OCI-LY1 (cell line): Measurements from ENCODE around the gene ARAP3.

Experiments used
- H2AFZ ChIP-seq: fragments of 200-600 bp; sonication (generic), shearing (Covaris generic); 2 replicates; pipeline ENCODE4 v1.6.0; 2014; ENCODE audit warnings: antibody characterized with exemption, mild to moderate bottlenecking, low read length
- H3F3A ChIP-seq: fragments of 200-600 bp; sonication (generic), shearing (Covaris generic); 2 replicates; pipeline ENCODE4 v1.6.0; 2014; ENCODE audit warnings: mild to moderate bottlenecking, antibody characterized with exemption, low read length, moderate library complexity; ENCODE audit not compliant: insufficient read depth
- H3K27ac ChIP-seq: fragments of 200-600 bp; sonication (generic); 2 replicates; pipeline ENCODE4 v1.5.1; 2014; ENCODE audit warnings: low read length, mixed run types, mild to moderate bottlenecking, low read depth; ENCODE audit not compliant: poor library complexity, severe bottlenecking
- H3K27me3 ChIP-seq: fragments of 200-600 bp; sonication (generic); 2 replicates; pipeline ENCODE4 v1.6.0; 2014; ENCODE audit warnings: antibody characterized with exemption, mild to moderate bottlenecking, low read length, moderate library complexity; ENCODE audit not compliant: insufficient read depth
- H3K36me3 ChIP-seq: fragments of 200-600 bp; sonication (generic); 2 replicates; pipeline ENCODE4 v1.6.1; 2014; ENCODE audit warnings: mild to moderate bottlenecking, antibody characterized with exemption, low read length, moderate library complexity, mixed read lengths; ENCODE audit not compliant: insufficient read depth
- H3K4me1 ChIP-seq: fragments of 200-600 bp; sonication (generic); 2 replicates; pipeline ENCODE4 v1.5.1; 2014; ENCODE audit warnings: mild to moderate bottlenecking, low read length, moderate library complexity; ENCODE audit not compliant: insufficient read depth, severe bottlenecking
- H3K4me2 ChIP-seq: fragments of 200-600 bp; sonication (generic), shearing (Covaris generic); 2 replicates; pipeline ENCODE4 v1.6.1; 2014; ENCODE audit warnings: low read length
- H3K4me3 ChIP-seq: fragments of 200-600 bp; sonication (generic); 2 replicates; pipeline ENCODE4 v1.5.1; 2014; ENCODE audit warnings: low read length, low read depth, mild to moderate bottlenecking, mixed read lengths; ENCODE audit not compliant: poor library complexity, severe bottlenecking
- H3K79me2 ChIP-seq: fragments of 200-600 bp; shearing (Covaris generic); 2 replicates; pipeline ENCODE4 v1.6.1; 2016; ENCODE audit warnings: mixed run types, low read length, mixed read lengths; ENCODE audit not compliant: insufficient read depth
- H3K9ac ChIP-seq: fragments of 200-600 bp; sonication (generic), shearing (Covaris generic); 2 replicates; pipeline ENCODE4 v1.6.1; 2014; ENCODE audit warnings: mild to moderate bottlenecking, low read length, mixed read lengths
- H3K9me2 ChIP-seq: fragments of 200-600 bp; sonication (generic), shearing (Covaris generic); 2 replicates; pipeline ENCODE4 v1.6.1; 2014; ENCODE audit warnings: low read depth, mild to moderate bottlenecking, low read length, mixed read lengths
- H3K9me3 ChIP-seq: fragments of 200-600 bp; shearing (Covaris generic); 2 replicates; pipeline ENCODE4 v1.6.1; 2014; ENCODE audit warnings: low read length, mixed read lengths
- H4K20me1 ChIP-seq: fragments of 200-600 bp; sonication (generic), shearing (Covaris generic); 2 replicates; pipeline ENCODE4 v1.6.0; 2016; ENCODE audit warnings: mild to moderate bottlenecking, low read length; ENCODE audit not compliant: insufficient read depth
- EZH2 ChIP-seq: fragments of 200-600 bp; sonication (generic), shearing (Covaris generic); IDR thresholded peaks from 2 replicates; pipeline ENCODE4 v1.8.0; 2017; ENCODE audit warnings: borderline replicate concordance, mixed run types, mild to moderate bottlenecking, antibody characterized with exemption, low read length, moderate library complexity, mixed read lengths
- TF ChIP-seq, protein P1 (sequence below): fragments of 200-600 bp; sonication (generic), shearing (Covaris generic); IDR thresholded peaks from 2 replicates; pipeline ENCODE4 v1.5.1; 2017; ENCODE audit warnings: mild to moderate bottlenecking, antibody characterized with exemption, low read length, moderate library complexity, mixed read lengths

ARAP3 gene

DNA sequence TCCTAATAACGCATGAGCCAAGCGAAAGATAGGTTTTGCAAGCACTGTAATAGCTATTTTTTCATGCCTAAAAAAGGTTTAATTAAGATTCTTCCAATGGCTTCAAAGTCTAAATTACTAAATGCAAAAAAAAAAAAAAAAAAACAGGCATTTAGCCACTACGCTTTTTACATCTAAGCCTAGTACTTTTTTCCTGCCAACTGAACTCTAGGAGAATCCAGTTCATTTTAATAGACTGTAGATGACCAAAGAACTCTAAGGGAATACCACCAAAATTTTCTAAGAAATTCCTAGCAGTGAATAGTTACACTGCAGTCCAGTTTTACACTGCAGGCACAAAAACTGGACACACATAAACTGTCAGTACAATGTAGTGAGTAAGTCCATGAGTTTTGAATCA, 73.0 kb downstream of the ARAP3 start:
- H3K9me2 ChIP-seq = no peaks in the 10 kb centered on the region
- no peaks in the 10 kb centered on the region for H3K36me3 ChIP-seq
- no peaks in the 10 kb centered on the region for H3K9me3 ChIP-seq
- no peak overlapping the region for H3K4me3 ChIP-seq
- no peak overlapping the region for H3K4me2 ChIP-seq
- no peak overlapping the region for H2AFZ ChIP-seq
- no peak overlapping the region for H3K27ac ChIP-seq
- H3F3A ChIP-seq = no peaks in the 10 kb centered on the region
- no peaks in the 10 kb centered on the region for H3K27me3 ChIP-seq
- no peak for TF ChIP-seq EZH2
- TF ChIP-seq, protein P1, sequence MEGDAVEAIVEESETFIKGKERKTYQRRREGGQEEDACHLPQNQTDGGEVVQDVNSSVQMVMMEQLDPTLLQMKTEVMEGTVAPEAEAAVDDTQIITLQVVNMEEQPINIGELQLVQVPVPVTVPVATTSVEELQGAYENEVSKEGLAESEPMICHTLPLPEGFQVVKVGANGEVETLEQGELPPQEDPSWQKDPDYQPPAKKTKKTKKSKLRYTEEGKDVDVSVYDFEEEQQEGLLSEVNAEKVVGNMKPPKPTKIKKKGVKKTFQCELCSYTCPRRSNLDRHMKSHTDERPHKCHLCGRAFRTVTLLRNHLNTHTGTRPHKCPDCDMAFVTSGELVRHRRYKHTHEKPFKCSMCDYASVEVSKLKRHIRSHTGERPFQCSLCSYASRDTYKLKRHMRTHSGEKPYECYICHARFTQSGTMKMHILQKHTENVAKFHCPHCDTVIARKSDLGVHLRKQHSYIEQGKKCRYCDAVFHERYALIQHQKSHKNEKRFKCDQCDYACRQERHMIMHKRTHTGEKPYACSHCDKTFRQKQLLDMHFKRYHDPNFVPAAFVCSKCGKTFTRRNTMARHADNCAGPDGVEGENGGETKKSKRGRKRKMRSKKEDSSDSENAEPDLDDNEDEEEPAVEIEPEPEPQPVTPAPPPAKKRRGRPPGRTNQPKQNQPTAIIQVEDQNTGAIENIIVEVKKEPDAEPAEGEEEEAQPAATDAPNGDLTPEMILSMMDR = no peak
- no peaks in the 10 kb centered on the region for H4K20me1 ChIP-seq
- peaks cover 17% of the 10 kb centered on the region for H3K4me1 ChIP-seq
- H3K79me2 ChIP-seq = peaks cover 40% of the 10 kb centered on the region
- no peak overlapping the region for H3K9ac ChIP-seq

DNA sequence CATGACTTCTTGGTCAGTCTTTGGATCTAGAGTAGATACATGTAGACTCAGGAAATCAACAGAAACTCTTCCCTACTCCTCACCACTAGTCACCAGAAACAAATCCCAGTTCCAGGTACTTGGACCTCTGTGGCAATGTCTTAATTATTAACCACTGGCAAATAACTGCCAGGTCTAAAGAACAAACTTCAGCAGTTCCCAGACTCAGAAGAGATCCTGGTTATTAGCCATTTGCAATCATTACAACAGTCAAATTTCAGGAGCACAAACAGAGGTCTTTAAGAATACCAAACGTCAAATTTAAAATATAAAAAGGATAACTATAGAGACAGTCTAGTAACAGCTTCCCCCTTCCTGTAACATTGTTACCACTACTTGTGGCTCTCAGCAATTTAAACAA, 73.5 kb downstream of the ARAP3 start:
- no peaks in the 10 kb centered on the region; the same call in 1 of the 2 replicates for H3K36me3 ChIP-seq
- no peak overlapping the region for H3K4me2 ChIP-seq
- TF ChIP-seq, protein P1 = no peak
- TF ChIP-seq EZH2 = no peak
- H4K20me1 ChIP-seq = no peaks in the 10 kb centered on the region
- H3K27ac ChIP-seq = no peak overlapping the region
- no peak overlapping the region for H3K4me3 ChIP-seq
- no peak overlapping the region for H3K9ac ChIP-seq
- no peaks in the 10 kb centered on the region for H3K9me2 ChIP-seq
- no peaks in the 10 kb centered on the region for H3K27me3 ChIP-seq
- no peaks in the 10 kb centered on the region for H3F3A ChIP-seq
- H2AFZ ChIP-seq = no peak overlapping the region
- H3K9me3 ChIP-seq = no peaks in the 10 kb centered on the region
- H3K79me2 ChIP-seq = peaks cover 36% of the 10 kb centered on the region
- H3K4me1 ChIP-seq = peaks cover 17% of the 10 kb centered on the region

DNA sequence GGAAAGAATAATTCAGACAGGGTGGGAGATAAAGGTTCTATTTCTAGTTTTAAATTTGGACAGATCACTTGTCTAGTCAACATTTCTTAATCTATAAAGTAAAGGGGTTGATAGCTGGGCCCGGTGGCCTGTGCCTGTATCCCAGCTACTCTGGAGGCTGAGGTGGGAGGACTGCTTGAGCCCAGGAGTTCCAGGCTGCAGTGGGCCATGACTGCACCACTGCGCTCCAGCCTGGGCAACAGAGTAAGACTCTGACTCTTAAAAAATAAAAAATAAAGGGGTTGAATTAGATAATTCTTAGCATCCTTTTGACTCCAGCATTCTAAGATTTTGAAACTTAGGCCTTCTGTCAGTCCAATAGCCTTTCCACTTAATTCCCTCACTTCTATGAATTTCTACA, 74.0 kb downstream of the ARAP3 start:
- H3K9ac ChIP-seq = no peak overlapping the region
- H3K27ac ChIP-seq = no peak overlapping the region
- H3K9me2 ChIP-seq = no peaks in the 10 kb centered on the region
- H3K36me3 ChIP-seq = no peaks in the 10 kb centered on the region; the same call in 1 of the 2 replicates
- no peaks in the 10 kb centered on the region for H3K27me3 ChIP-seq
- H3K4me3 ChIP-seq = no peak overlapping the region
- H3K4me1 ChIP-seq = peaks cover 17% of the 10 kb centered on the region
- peaks cover 36% of the 10 kb centered on the region for H3K79me2 ChIP-seq
- H3K4me2 ChIP-seq = no peak overlapping the region
- no peak for TF ChIP-seq EZH2
- TF ChIP-seq, protein P1 = no peak
- H3K9me3 ChIP-seq = no peaks in the 10 kb centered on the region
- H4K20me1 ChIP-seq = no peaks in the 10 kb centered on the region
- H3F3A ChIP-seq = no peaks in the 10 kb centered on the region
- no peak overlapping the region for H2AFZ ChIP-seq
